ENCODE measurements around the gene ALDOC. TPM values are rescaled to one million over a fixed set of nuclear protein-coding genes. Genes with fewer than 3 reads are reported as not detected.

Gene ALDOC
- total RNA-seq, 1 donor from 2014 or later: 329 TPM

DNA sequence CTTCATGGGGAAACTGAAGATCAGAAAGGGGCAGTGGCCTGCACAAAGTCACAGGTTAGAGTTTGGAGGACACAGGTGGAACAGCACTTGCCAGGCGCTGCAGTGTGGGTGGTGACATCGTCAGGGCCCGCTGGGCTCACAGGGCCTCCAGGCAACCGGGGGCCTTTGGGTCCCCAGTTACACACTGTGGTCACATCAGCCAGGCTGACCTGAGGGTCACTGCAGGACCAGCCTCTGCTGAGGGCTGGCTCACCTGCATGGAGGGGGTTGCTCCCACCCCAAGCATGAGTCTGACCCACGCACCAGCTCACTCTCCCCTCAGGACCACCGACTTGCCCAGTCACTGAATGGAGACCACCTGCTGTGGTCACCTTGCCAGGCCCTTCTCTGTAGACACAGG, 53.5 kb downstream of the ALDOC start:
- Histone ChIP-seq H3K36me3 (no peaks in the 10 kb centered on the region), H3K9me3 (replicated peaks) (no peaks in the 10 kb centered on the region), H3K27me3 (ENCODE audit: low read depth) (peaks cover 10% of the 10 kb centered on the region), H3K4me1 (no peaks in the 10 kb centered on the region), H3K4me3 (no peak overlapping the region), H3K27ac (replicated peaks) (no peak overlapping the region)
- intact Hi-C loops (cut with micrococcal nuclease): no loop called here
- no peak for DNase-seq
- TF ChIP-seq, protein P1, sequence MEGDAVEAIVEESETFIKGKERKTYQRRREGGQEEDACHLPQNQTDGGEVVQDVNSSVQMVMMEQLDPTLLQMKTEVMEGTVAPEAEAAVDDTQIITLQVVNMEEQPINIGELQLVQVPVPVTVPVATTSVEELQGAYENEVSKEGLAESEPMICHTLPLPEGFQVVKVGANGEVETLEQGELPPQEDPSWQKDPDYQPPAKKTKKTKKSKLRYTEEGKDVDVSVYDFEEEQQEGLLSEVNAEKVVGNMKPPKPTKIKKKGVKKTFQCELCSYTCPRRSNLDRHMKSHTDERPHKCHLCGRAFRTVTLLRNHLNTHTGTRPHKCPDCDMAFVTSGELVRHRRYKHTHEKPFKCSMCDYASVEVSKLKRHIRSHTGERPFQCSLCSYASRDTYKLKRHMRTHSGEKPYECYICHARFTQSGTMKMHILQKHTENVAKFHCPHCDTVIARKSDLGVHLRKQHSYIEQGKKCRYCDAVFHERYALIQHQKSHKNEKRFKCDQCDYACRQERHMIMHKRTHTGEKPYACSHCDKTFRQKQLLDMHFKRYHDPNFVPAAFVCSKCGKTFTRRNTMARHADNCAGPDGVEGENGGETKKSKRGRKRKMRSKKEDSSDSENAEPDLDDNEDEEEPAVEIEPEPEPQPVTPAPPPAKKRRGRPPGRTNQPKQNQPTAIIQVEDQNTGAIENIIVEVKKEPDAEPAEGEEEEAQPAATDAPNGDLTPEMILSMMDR (IDR thresholded peaks at IDR 0.05; ENCODE audit: borderline replicate concordance): no peak

Other genes with a start within 250 kb of the ALDOC start
- 14.3 TPM for gene IFT20, start 241.4 kb downstream of the ALDOC start, total RNA-seq
- gene TNFAIP1, start 241.1 kb downstream of the ALDOC start, total RNA-seq: 35.1 TPM
- 154 TPM for gene POLDIP2, start 219.4 kb downstream of the ALDOC start, total RNA-seq
- gene SEBOX, start 211.7 kb downstream of the ALDOC start, total RNA-seq: not detected
- gene VTN, start 206.6 kb downstream of the ALDOC start, total RNA-seq: 40.4 TPM
- 5.1 TPM for gene SARM1, start 205.2 kb downstream of the ALDOC start, total RNA-seq
- 6.0 TPM for gene SLC46A1, start 170.7 kb downstream of the ALDOC start, total RNA-seq
- not detected for gene SLC13A2, start 103.3 kb downstream of the ALDOC start, total RNA-seq
- gene FOXN1, start 70.5 kb downstream of the ALDOC start, total RNA-seq: not detected
- 22.5 TPM for gene UNC119, start 24.3 kb downstream of the ALDOC start, total RNA-seq
- 38.2 TPM for gene PIGS, start 5.4 kb downstream of the ALDOC start, total RNA-seq
- 1.0 TPM for gene SPAG5, start 22.1 kb upstream of the ALDOC start, total RNA-seq
- 6.7 TPM for gene RSKR, start 37.3 kb upstream of the ALDOC start, total RNA-seq
- 71.3 TPM for gene BLTP2, start 68.3 kb upstream of the ALDOC start, total RNA-seq
- 34.0 TPM for gene SDF2, start 85.0 kb upstream of the ALDOC start, total RNA-seq
- gene SUPT6H, start 85.3 kb upstream of the ALDOC start, total RNA-seq: 44.8 TPM
- gene PROCA1, start 135.0 kb upstream of the ALDOC start, total RNA-seq: 1.3 TPM
- gene RAB34, start 141.0 kb upstream of the ALDOC start, total RNA-seq: 13.1 TPM
- 840 TPM for gene RPL23A, start 143.1 kb upstream of the ALDOC start, total RNA-seq
- gene TLCD1, start 149.3 kb upstream of the ALDOC start, total RNA-seq: 3.1 TPM
- gene NEK8, start 151.9 kb upstream of the ALDOC start, total RNA-seq: 1.4 TPM
- gene TRAF4, start 167.1 kb upstream of the ALDOC start, total RNA-seq: 3.5 TPM

Data from left ventricle myocardium inferior (tissue), 1 donor.